Osteoblast (primary cell): ENCODE results near the gene CHP1. TPM values are rescaled to one million over a fixed set of nuclear protein-coding genes. Genes with fewer than 3 reads are reported as not detected.

Experiments
- DNase-seq: peaks from one replicate; pipeline ENCODE4 v3.0.0; 2011; ENCODE audit warnings: low spot score, mixed read lengths; ENCODE audit not compliant: insufficient read length; ENCODE audit errors: missing footprints
- H2AFZ ChIP-seq: 2 replicates; pipeline ENCODE4 v1.6.0; 2011; ENCODE audit warnings: mild to moderate bottlenecking, low read length
- H3K27ac ChIP-seq: 2 replicates; pipeline ENCODE4 v1.5.1; 2011; ENCODE audit warnings: mild to moderate bottlenecking, low read depth, low read length, moderate library complexity
- H3K27me3 ChIP-seq: 2 replicates; pipeline ENCODE4 v1.6.0; 2012; ENCODE audit warnings: mild to moderate bottlenecking, control low read depth, inconsistent platforms, low read length, moderate library complexity; ENCODE audit not compliant: insufficient read depth
- H3K36me3 ChIP-seq: 2 replicates; pipeline ENCODE4 v1.5.1; 2011; ENCODE audit warnings: mild to moderate bottlenecking, low read length, control low read depth, moderate library complexity; ENCODE audit not compliant: insufficient read depth
- H3K4me1 ChIP-seq: 2 replicates; pipeline ENCODE4 v1.5.1; 2011; ENCODE audit warnings: mild to moderate bottlenecking, low read length, control low read depth, moderate library complexity; ENCODE audit not compliant: insufficient read depth
- H3K4me2 ChIP-seq: 2 replicates; pipeline ENCODE4 v1.6.0; 2011; ENCODE audit warnings: mild to moderate bottlenecking, low read length; ENCODE audit not compliant: insufficient read depth
- H3K4me3 ChIP-seq: fragments of 200-600 bp; sonication (generic); 3 replicates; pipeline ENCODE4 v1.5.1; 2012; ENCODE audit warnings: mild to moderate bottlenecking, low read length, inconsistent platforms; ENCODE audit not compliant: insufficient read depth
- H3K79me2 ChIP-seq: 2 replicates; pipeline ENCODE4 v1.6.0; 2012; ENCODE audit warnings: mild to moderate bottlenecking, low read length, control low read depth, inconsistent platforms; ENCODE audit not compliant: insufficient read depth
- H3K9me3 ChIP-seq: 2 replicates; pipeline ENCODE4 v1.5.1; 2011; ENCODE audit warnings: low read depth, low read length, control low read depth
- H4K20me1 ChIP-seq: 2 replicates; pipeline ENCODE4 v1.6.0; 2012; ENCODE audit warnings: mild to moderate bottlenecking, low read length, control low read depth; ENCODE audit not compliant: insufficient read depth
- total RNA-seq: library from RNA; depleted of rRNA; stranded (reverse); fragments of >200 nt; gene quantifications from 2 replicates; pipeline ENCODE4 v1.2.3, GENCODE V29; 2012
- TF ChIP-seq, protein P1 (sequence below): IDR thresholded peaks from 2 replicates; pipeline ENCODE4 v1.5.1; 2011; ENCODE audit warnings: mild to moderate bottlenecking, low read depth, low read length, moderate library complexity; ENCODE audit errors: extremely low read depth

The CHP1 gene
- total RNA-seq, 1 donor: 99.2 TPM

- H3K27me3 ChIP-seq: no peaks in the 10 kb centered on the region
- H3K9me3 ChIP-seq: no peaks in the 10 kb centered on the region
- H3K4me2 ChIP-seq: no peak overlapping the region
- H3K4me3 ChIP-seq: no peak overlapping the region
- TF ChIP-seq, protein P1, sequence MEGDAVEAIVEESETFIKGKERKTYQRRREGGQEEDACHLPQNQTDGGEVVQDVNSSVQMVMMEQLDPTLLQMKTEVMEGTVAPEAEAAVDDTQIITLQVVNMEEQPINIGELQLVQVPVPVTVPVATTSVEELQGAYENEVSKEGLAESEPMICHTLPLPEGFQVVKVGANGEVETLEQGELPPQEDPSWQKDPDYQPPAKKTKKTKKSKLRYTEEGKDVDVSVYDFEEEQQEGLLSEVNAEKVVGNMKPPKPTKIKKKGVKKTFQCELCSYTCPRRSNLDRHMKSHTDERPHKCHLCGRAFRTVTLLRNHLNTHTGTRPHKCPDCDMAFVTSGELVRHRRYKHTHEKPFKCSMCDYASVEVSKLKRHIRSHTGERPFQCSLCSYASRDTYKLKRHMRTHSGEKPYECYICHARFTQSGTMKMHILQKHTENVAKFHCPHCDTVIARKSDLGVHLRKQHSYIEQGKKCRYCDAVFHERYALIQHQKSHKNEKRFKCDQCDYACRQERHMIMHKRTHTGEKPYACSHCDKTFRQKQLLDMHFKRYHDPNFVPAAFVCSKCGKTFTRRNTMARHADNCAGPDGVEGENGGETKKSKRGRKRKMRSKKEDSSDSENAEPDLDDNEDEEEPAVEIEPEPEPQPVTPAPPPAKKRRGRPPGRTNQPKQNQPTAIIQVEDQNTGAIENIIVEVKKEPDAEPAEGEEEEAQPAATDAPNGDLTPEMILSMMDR: no peak
- no peak overlapping the region for H3K27ac ChIP-seq
- H4K20me1 ChIP-seq: peaks cover 3% of the 10 kb centered on the region
- peaks cover 9% of the 10 kb centered on the region for H3K36me3 ChIP-seq
- no peak overlapping the region for H2AFZ ChIP-seq
- DNase-seq: no peak
- H3K79me2 ChIP-seq: no peaks in the 10 kb centered on the region
- H3K4me1 ChIP-seq: peaks cover 19% of the 10 kb centered on the region
Observed at GRCh38 chr15:41254560-41254959, 23.5 kb downstream of the CHP1 start.

DNA sequence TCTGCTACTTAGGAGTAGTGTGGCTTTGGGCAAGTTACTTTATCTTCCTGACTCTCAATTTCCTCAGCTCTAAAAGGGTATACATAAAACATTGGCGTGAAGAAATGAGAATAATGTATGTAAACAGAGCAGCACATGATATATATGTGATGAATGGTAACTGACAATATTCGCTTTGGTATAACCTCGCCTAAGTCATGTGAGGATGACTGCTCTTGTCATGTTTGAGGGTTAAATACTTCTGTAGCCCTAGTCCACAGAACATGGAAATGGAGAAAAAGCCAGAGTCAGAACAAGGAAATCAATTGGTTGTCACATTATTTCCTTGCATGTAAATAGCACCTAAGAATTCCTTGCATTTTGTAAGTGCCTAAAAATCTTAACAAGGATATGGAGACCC is 25.0 kb downstream of the CHP1 start:
- peaks cover 9% of the 10 kb centered on the region for H3K36me3 ChIP-seq
- no peak overlapping the region for H2AFZ ChIP-seq
- H3K27ac ChIP-seq: no peak overlapping the region
- H3K27me3 ChIP-seq: no peaks in the 10 kb centered on the region
- H3K4me1 ChIP-seq: peaks cover 13% of the 10 kb centered on the region
- H3K9me3 ChIP-seq: no peaks in the 10 kb centered on the region
- TF ChIP-seq, protein P1: no peak
- H3K79me2 ChIP-seq: no peaks in the 10 kb centered on the region
- no peak overlapping the region for H3K4me2 ChIP-seq
- DNase-seq: no peak
- no peak overlapping the region for H3K4me3 ChIP-seq
- peaks cover 3% of the 10 kb centered on the region for H4K20me1 ChIP-seq

DNA sequence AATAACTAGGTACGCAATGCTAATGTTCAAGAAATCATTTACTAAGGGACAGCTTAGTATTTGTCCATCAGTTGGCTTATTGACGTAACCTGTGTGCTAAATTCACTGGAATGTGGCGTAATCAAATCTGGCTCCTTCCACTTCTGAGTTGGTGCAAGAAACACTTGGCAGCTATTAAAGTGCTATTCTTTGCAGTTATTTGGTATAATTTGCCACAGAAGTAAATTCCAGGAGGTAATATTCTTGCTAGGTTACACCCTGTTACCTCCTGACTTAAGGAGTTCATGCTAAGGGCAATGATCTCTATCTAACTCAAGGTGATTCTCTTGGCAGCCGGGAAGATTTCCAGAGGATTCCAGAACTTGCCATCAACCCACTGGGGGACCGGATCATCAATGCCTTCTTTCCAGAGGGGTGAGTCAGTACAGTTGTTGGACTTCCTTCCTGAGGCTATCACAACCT is 25.5 kb downstream of the CHP1 start:
- no peak for DNase-seq
- Histone ChIP-seq H3K4me1 (peaks cover 13% of the 10 kb centered on the region), H3K4me2 (no peak overlapping the region), H3K9me3 (no peaks in the 10 kb centered on the region), H2AFZ (no peak overlapping the region), H3K27ac (no peak overlapping the region), H3K79me2 (no peaks in the 10 kb centered on the region), H3K36me3 (peaks cover 4% of the 10 kb centered on the region), H3K4me3 (no peak overlapping the region), H4K20me1 (no peaks in the 10 kb centered on the region), H3K27me3 (no peaks in the 10 kb centered on the region)
- TF ChIP-seq, protein P1: no peak

DNA sequence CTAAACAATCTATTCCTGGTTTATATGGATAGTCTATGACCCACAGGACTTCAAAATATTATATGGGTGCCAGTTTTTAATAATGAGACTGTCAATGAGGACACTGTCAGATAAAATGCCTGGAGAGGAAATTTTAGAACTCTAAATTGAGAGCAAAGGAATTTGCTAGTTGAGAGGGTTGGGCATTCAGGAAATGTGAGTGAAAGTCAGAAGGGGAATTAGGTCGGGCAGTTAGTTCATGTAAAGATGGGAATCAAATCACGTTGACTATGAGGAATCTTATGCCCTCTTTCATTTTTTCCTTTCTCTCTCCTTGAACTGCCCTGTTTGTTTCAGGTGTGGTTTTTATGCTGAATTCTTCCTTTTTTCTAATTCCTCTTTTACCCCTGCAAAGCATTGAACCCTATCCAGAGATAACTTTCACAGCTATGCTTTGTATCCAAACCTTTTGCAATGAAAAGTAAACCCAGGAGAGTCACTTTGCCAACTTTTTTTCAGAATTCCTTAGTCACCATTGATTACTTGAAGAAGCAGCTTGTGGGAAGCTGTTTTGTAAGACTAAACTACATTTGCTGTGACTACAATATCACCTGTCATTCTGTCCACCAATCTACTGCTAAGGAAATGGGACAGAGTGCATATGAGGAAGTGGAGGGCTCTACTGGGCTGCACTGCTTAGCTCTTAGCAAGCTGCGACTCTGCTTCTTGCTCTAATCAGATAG is 27.8 kb downstream of the CHP1 start:
- no peak overlapping the region for H2AFZ ChIP-seq
- no peaks in the 10 kb centered on the region for H3K27me3 ChIP-seq
- peaks cover 18% of the 10 kb centered on the region for H3K36me3 ChIP-seq
- no peaks in the 10 kb centered on the region for H3K79me2 ChIP-seq
- peak; percentile 39 for DNase-seq
- H3K4me3 ChIP-seq: no peak overlapping the region
- no peaks in the 10 kb centered on the region for H4K20me1 ChIP-seq
- no peaks in the 10 kb centered on the region for H3K9me3 ChIP-seq
- H3K4me1 ChIP-seq: peaks cover 13% of the 10 kb centered on the region
- H3K4me2 ChIP-seq: no peak overlapping the region
- TF ChIP-seq, protein P1: no peak
- no peak overlapping the region for H3K27ac ChIP-seq
